NCI-H2107 (cell line): ENCODE data around the gene NAGPA.
"Not testable (repeated sequence)": the region's sequence is repeated elsewhere in the genome, so short reads cannot be mapped to it uniquely, and the experiment has no call there.

Experiments
- DNase-seq: peaks from one replicate; lab custom pipeline; 2025; lab: John Stamatoyannopoulos, UW

NAGPA gene

GRCh38 chr16:5060073-5060641 lies 26.4 kb upstream of the NAGPA start:
- DNase-seq, result no peak

- DNase-seq, result no peak
These were observed 25.8 kb upstream of the NAGPA start for GRCh38 chr16:5059386-5060072.

GRCh38 chr16:5058476-5058875 lies 24.7 kb upstream of the NAGPA start:
- DNase-seq, result no peak

- no peak for DNase-seq
These were observed 22.6 kb upstream of the NAGPA start for GRCh38 chr16:5056352-5056751.

GRCh38 chr16:5054876-5055865 lies 21.4 kb upstream of the NAGPA start:
- DNase-seq, result no peak

GRCh38 chr16:5046914-5047313 lies 13.2 kb upstream of the NAGPA start:
- DNase-seq, result no peak

GRCh38 chr16:5045499-5046115 lies 11.9 kb upstream of the NAGPA start:
- no peak for DNase-seq

- DNase-seq, result not testable (repeated sequence)
These were observed 10.8 kb upstream of the NAGPA start for GRCh38 chr16:5044581-5044980.

GRCh38 chr16:5044011-5044540 lies 10.3 kb upstream of the NAGPA start:
- no peak for DNase-seq

GRCh38 chr16:5042574-5043171 lies 8.9 kb upstream of the NAGPA start:
- DNase-seq, result no peak

GRCh38 chr16:5041600-5042133 lies 7.9 kb upstream of the NAGPA start:
- no peak for DNase-seq

GRCh38 chr16:5040451-5040850 lies 6.7 kb upstream of the NAGPA start:
- DNase-seq, result no peak

- no peak for DNase-seq
These were observed 2.8 kb upstream of the NAGPA start for GRCh38 chr16:5036228-5037156.

GRCh38 chr16:5035909-5036227 lies 2.1 kb upstream of the NAGPA start:
- no peak for DNase-seq

- no peak for DNase-seq
These were observed 410 bp upstream of the NAGPA start for GRCh38 chr16:5034167-5034523.

GRCh38 chr16:5032748-5033167 lies 977 bp downstream of the NAGPA start:
- no peak for DNase-seq

- DNase-seq, result no peak
These were observed 2.1 kb downstream of the NAGPA start for GRCh38 chr16:5031601-5032000.

- no peak for DNase-seq
These were observed 3.4 kb downstream of the NAGPA start for GRCh38 chr16:5030251-5030870.

- DNase-seq, result no peak
These were observed 4.7 kb downstream of the NAGPA start for GRCh38 chr16:5028950-5029475.
